VCaP (cell line): ENCODE results near the gene FOXI3.

ENCODE experiments used
- H3K27ac ChIP-seq: fragments of 450-650 bp; 2 replicates; pipeline ENCODE4 v1.5.1; 2017
- CTCF ChIP-seq: fragments of 450-650 bp; conservative IDR thresholded peaks from 2 replicates; pipeline ENCODE4 v1.5.1; 2017; ENCODE audit warnings: mild to moderate bottlenecking, moderate library complexity

The FOXI3 gene

GRCh38 chr2:88452980-88453582, 588 bp upstream of the FOXI3 start:
- H3K27ac ChIP-seq: no peak overlapping the region
- no peak for TF ChIP-seq CTCF

GRCh38 chr2:88451811-88452564, 505 bp downstream of the FOXI3 start:
- H3K27ac ChIP-seq: no peak overlapping the region
- no peak for TF ChIP-seq CTCF

GRCh38 chr2:88450925-88451810, 1.3 kb downstream of the FOXI3 start:
- no peak overlapping the region for H3K27ac ChIP-seq
- TF ChIP-seq CTCF: no peak

GRCh38 chr2:88450186-88450585, 2.3 kb downstream of the FOXI3 start:
- H3K27ac ChIP-seq: no peak overlapping the region
- TF ChIP-seq CTCF: no peak

GRCh38 chr2:88448248-88448647, 4.2 kb downstream of the FOXI3 start:
- TF ChIP-seq CTCF: no peak

GRCh38 chr2:88443353-88443938, 9.0 kb downstream of the FOXI3 start:
- no peak overlapping the region for H3K27ac ChIP-seq
- TF ChIP-seq CTCF: no peak

More at GRCh38 chr2:88448248-88448647, 4.2 kb downstream of the FOXI3 start:
- H3K27ac ChIP-seq: no peak overlapping the region

- H3K27ac ChIP-seq: no peak overlapping the region
- no peak for TF ChIP-seq CTCF
Observed at GRCh38 chr2:88442473-88442872, 10.0 kb downstream of the FOXI3 start.
